Neural progenitor cell (in vitro differentiated cells): ENCODE measurements around the gene SLC43A2.

ENCODE experiments used
- EZH2 ChIP-seq: fragments of 200-600 bp; sonication (generic); IDR thresholded peaks from 2 replicates; pipeline ENCODE4 v1.6.1; 2017; ENCODE audit warnings: antibody characterized with exemption, mild to moderate bottlenecking, moderate library complexity
- TF ChIP-seq, protein P1 (sequence below): fragments of 200-600 bp; sonication (generic); IDR thresholded peaks from 2 replicates; pipeline ENCODE4 v1.5.1; 2017; ENCODE audit warnings: antibody characterized with exemption, mild to moderate bottlenecking

GRCh38 chr17:1616101-1616500, 12.5 kb downstream of the SLC43A2 start:
- TF ChIP-seq, protein P1, sequence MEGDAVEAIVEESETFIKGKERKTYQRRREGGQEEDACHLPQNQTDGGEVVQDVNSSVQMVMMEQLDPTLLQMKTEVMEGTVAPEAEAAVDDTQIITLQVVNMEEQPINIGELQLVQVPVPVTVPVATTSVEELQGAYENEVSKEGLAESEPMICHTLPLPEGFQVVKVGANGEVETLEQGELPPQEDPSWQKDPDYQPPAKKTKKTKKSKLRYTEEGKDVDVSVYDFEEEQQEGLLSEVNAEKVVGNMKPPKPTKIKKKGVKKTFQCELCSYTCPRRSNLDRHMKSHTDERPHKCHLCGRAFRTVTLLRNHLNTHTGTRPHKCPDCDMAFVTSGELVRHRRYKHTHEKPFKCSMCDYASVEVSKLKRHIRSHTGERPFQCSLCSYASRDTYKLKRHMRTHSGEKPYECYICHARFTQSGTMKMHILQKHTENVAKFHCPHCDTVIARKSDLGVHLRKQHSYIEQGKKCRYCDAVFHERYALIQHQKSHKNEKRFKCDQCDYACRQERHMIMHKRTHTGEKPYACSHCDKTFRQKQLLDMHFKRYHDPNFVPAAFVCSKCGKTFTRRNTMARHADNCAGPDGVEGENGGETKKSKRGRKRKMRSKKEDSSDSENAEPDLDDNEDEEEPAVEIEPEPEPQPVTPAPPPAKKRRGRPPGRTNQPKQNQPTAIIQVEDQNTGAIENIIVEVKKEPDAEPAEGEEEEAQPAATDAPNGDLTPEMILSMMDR: no peak
- no peak for TF ChIP-seq EZH2
